GM12878 (cell line): ENCODE results near the gene CREB3. TPM values are rescaled to one million over a fixed set of nuclear protein-coding genes. Genes with fewer than 3 reads are reported as not detected.
A peak's percentile ranks its signal among the peaks of the same experiment; 100 is the strongest.

Experiments
- ATF7 ChIP-seq: fragments of 450-650 bp; IDR thresholded peaks from 2 replicates; pipeline ENCODE4 v1.6.1; 2016; ENCODE audit warnings: low read depth, mild to moderate bottlenecking
- CBX3 ChIP-seq: fragments of 200-600 bp; sonication (generic); IDR thresholded peaks from 2 replicates; pipeline ENCODE4 v1.6.1; 2016; ENCODE audit warnings: low read depth, borderline replicate concordance
- CHD2 ChIP-seq: IDR thresholded peaks from 2 replicates; pipeline ENCODE4 v1.6.1; 2011; ENCODE audit warnings: low read depth, low read length, improper control_type of control experiment, borderline replicate concordance
- E4F1 ChIP-seq: fragments of 450-650 bp; IDR thresholded peaks from 2 replicates; pipeline ENCODE4 v1.6.1; 2018; ENCODE audit warnings: borderline replicate concordance, mild to moderate bottlenecking; ENCODE audit not compliant: partially characterized antibody
- HDGF ChIP-seq: fragments of 450-650 bp; IDR thresholded peaks from 2 replicates; pipeline ENCODE4 v1.6.1; 2016; ENCODE audit warnings: antibody characterized with exemption
- IKZF1 ChIP-seq: fragments of 450-650 bp; conservative IDR thresholded peaks from 2 replicates; pipeline ENCODE4 v1.6.1; 2017; ENCODE audit warnings: antibody characterized with exemption, mild to moderate bottlenecking
- LARP7 ChIP-seq: fragments of 450-650 bp; IDR thresholded peaks from 2 replicates; pipeline ENCODE4 v1.6.1; 2017; ENCODE audit warnings: mild to moderate bottlenecking
- NFYB ChIP-seq: IDR thresholded peaks from 2 replicates; pipeline ENCODE4 v1.6.1; 2011; ENCODE audit warnings: low read depth, mild to moderate bottlenecking, low read length, improper control_type of control experiment, moderate library complexity; ENCODE audit not compliant: insufficient read depth
- POU2F2 ChIP-seq: IDR thresholded peaks from 3 replicates; pipeline ENCODE4 v1.6.1; 2011; ENCODE audit warnings: low read depth, mild to moderate bottlenecking, low read length, borderline replicate concordance
- RB1 ChIP-seq: fragments of 450-650 bp; formaldehyde crosslinking; IDR thresholded peaks from 2 replicates; pipeline ENCODE4 v1.6.1; 2017; ENCODE audit warnings: mild to moderate bottlenecking, borderline replicate concordance
- RCOR1 ChIP-seq: conservative IDR thresholded peaks from 2 replicates; pipeline ENCODE4 v1.6.1; 2012; ENCODE audit warnings: low read depth, low read length, improper control_type of control experiment
- RELA ChIP-seq: fragments of 450-650 bp; IDR thresholded peaks from 2 replicates; pipeline ENCODE4 v1.8.0; 2014; ENCODE audit warnings: borderline replicate concordance; ENCODE audit not compliant: partially characterized antibody
- SMARCA5 ChIP-seq: fragments of 450-650 bp; IDR thresholded peaks from 2 replicates; pipeline ENCODE4 v1.6.1; 2017; ENCODE audit warnings: mild to moderate bottlenecking
- SP1 ChIP-seq: IDR thresholded peaks from one replicate; pipeline ENCODE4 v1.6.1; 2011; ENCODE audit warnings: low read depth, low read length
- SPI1 ChIP-seq: IDR thresholded peaks from 2 replicates; pipeline ENCODE4 v1.6.1; 2011; ENCODE audit warnings: low read depth, mild to moderate bottlenecking, low read length, moderate library complexity, borderline replicate concordance; ENCODE audit not compliant: insufficient read depth
- SRF ChIP-seq, 2 experiments: IDR thresholded peaks; 2 replicates each; pipeline ENCODE4 v1.6.1; 2011; ENCODE audit warnings: low read depth in 2 of 2, low read length in 2 of 2, mild to moderate bottlenecking in 1 of 2, moderate library complexity in 1 of 2
- TCF12 ChIP-seq: IDR thresholded peaks from 2 replicates; pipeline ENCODE4 v1.6.1; 2011; ENCODE audit warnings: low read depth, mild to moderate bottlenecking, low read length
- ZNF622 ChIP-seq: fragments of 450-650 bp; IDR thresholded peaks from 2 replicates; pipeline ENCODE4 v1.6.1; 2017; ENCODE audit warnings: mild to moderate bottlenecking, inconsistent platforms
- polyA plus RNA-seq, 11 experiments: library from polyadenylated mRNA; depleted of rRNA in 4 of 11; unstranded in 6 of 11; stranded (reverse) in 5 of 11; fragments of >200 nt; fragmentation: Nextera tagmentation in 4 of 11; fragmentation: Illumina TruSeq in 1 of 11; extraction: Ambion mirVana in 4 of 11; extraction: Trizol in 1 of 11; gene quantifications; 1 replicate in 1 of 11; 2 replicates in 10 of 11; pipeline versions ENCODE4 v1.2.1 to v1.2.3, GENCODE V29; 2011 to 2016; ENCODE audit warnings: inconsistent platforms in 2 of 11, missing spikeins in 2 of 11, low read depth in 1 of 11
- total RNA-seq, 4 experiments: library from RNA; depleted of rRNA in 3 of 4; stranded (reverse); fragments of >200 nt in 3 of 4; fragmentation: Illumina TruSeq in 1 of 4; extraction: Trizol in 1 of 4; gene quantifications; 2 replicates each; pipeline versions ENCODE4 v1.2.1 to v1.2.3, GENCODE V29; 2013 to 2021
- TF ChIP-seq, protein P1 (sequence below): IDR thresholded peaks from 2 replicates; pipeline ENCODE4 v1.6.1; 2012; ENCODE audit warnings: low read depth, low read length, improper control_type of control experiment
- TF ChIP-seq, protein P2 (sequence below): fragments of 150-350 bp; IDR thresholded peaks from 2 replicates; pipeline ENCODE4 v1.6.1; 2014; ENCODE audit warnings: mild to moderate bottlenecking, low read depth, low read length
- TF ChIP-seq, protein P3 (sequence below): IDR thresholded peaks from 2 replicates; pipeline ENCODE4 v1.6.1; 2012; ENCODE audit warnings: improper control_type of control experiment, low read depth, low read length; ENCODE audit not compliant: insufficient replicate concordance

Gene CREB3
- total and polyA plus RNA-seq, 10 of the 15 experiments (the other 5 are each of a cell fraction or from before 2014, with no cell fraction given), result 9.8 to 38.9 (median 19.8) TPM

- TF ChIP-seq POU2F2 (peak; percentile 21; the same call in 1 of the 3 replicates), ZNF622 (no peak), SMARCA5 (peak; percentile 31; the same call in 1 of the 2 replicates), RB1 (peak; percentile 49; the same call in 1 of the 2 replicates), SP1 (no peak), LARP7 (no peak), RELA (peak; percentile 47), IKZF1 (peak; percentile 92), TCF12 (peak; percentile 66; the same call in 1 of the 2 replicates), NFYB (no peak), SRF (IDR thresholded peaks at IDR 0.05; ENCODE audit: low read depth in 2 of 2, low read length in 2 of 2) (peak; percentile 70 to 77), E4F1 (no peak), SPI1 (peak; percentile 2; the same call in 1 of the 2 replicates), ATF7 (peak; percentile 57), CBX3 (no peak), RCOR1 (no peak), HDGF (peak; percentile 72), CHD2 (no peak)
- TF ChIP-seq, protein P1, sequence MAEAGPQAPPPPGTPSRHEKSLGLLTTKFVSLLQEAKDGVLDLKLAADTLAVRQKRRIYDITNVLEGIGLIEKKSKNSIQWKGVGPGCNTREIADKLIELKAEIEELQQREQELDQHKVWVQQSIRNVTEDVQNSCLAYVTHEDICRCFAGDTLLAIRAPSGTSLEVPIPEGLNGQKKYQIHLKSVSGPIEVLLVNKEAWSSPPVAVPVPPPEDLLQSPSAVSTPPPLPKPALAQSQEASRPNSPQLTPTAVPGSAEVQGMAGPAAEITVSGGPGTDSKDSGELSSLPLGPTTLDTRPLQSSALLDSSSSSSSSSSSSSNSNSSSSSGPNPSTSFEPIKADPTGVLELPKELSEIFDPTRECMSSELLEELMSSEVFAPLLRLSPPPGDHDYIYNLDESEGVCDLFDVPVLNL, result no peak
- TF ChIP-seq, protein P2, sequence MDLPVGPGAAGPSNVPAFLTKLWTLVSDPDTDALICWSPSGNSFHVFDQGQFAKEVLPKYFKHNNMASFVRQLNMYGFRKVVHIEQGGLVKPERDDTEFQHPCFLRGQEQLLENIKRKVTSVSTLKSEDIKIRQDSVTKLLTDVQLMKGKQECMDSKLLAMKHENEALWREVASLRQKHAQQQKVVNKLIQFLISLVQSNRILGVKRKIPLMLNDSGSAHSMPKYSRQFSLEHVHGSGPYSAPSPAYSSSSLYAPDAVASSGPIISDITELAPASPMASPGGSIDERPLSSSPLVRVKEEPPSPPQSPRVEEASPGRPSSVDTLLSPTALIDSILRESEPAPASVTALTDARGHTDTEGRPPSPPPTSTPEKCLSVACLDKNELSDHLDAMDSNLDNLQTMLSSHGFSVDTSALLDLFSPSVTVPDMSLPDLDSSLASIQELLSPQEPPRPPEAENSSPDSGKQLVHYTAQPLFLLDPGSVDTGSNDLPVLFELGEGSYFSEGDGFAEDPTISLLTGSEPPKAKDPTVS, result no peak
- TF ChIP-seq, protein P3, sequence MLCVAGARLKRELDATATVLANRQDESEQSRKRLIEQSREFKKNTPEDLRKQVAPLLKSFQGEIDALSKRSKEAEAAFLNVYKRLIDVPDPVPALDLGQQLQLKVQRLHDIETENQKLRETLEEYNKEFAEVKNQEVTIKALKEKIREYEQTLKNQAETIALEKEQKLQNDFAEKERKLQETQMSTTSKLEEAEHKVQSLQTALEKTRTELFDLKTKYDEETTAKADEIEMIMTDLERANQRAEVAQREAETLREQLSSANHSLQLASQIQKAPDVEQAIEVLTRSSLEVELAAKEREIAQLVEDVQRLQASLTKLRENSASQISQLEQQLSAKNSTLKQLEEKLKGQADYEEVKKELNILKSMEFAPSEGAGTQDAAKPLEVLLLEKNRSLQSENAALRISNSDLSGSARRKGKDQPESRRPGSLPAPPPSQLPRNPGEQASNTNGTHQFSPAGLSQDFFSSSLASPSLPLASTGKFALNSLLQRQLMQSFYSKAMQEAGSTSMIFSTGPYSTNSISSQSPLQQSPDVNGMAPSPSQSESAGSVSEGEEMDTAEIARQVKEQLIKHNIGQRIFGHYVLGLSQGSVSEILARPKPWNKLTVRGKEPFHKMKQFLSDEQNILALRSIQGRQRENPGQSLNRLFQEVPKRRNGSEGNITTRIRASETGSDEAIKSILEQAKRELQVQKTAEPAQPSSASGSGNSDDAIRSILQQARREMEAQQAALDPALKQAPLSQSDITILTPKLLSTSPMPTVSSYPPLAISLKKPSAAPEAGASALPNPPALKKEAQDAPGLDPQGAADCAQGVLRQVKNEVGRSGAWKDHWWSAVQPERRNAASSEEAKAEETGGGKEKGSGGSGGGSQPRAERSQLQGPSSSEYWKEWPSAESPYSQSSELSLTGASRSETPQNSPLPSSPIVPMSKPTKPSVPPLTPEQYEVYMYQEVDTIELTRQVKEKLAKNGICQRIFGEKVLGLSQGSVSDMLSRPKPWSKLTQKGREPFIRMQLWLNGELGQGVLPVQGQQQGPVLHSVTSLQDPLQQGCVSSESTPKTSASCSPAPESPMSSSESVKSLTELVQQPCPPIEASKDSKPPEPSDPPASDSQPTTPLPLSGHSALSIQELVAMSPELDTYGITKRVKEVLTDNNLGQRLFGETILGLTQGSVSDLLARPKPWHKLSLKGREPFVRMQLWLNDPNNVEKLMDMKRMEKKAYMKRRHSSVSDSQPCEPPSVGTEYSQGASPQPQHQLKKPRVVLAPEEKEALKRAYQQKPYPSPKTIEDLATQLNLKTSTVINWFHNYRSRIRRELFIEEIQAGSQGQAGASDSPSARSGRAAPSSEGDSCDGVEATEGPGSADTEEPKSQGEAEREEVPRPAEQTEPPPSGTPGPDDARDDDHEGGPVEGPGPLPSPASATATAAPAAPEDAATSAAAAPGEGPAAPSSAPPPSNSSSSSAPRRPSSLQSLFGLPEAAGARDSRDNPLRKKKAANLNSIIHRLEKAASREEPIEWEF, result no peak
These were observed 24.9 kb downstream of the CREB3 start (continued) for GRCh38 chr9:35757226-35757891.
